Left lung (tissue), 10 donors: Measurements from ENCODE around the gene ALG5. TPM values are rescaled to one million over a fixed set of nuclear protein-coding genes. Genes with fewer than 3 reads are reported as not detected.
A peak's percentile ranks its signal among the peaks of the same experiment; 100 is the strongest.

Experiments
- ATAC-seq: fragments of 200-7000 bp; cut with Tn5 transposase; one replicate; pipeline ENCODE4 v1.9.1; 2020; ENCODE audit warnings: moderate library complexity
- DNase-seq, 4 donors: peaks; one replicate each; pipeline ENCODE4 v3.0.0-alpha.2; 2013 to 2020
- H3K27ac ChIP-seq, 2 donors: fragments of 200-600 bp; sonication (generic) in 1 of 2; one replicate each; pipeline versions ENCODE4 v1.5.0 to v1.8.0; 2020 to 2021
- H3K27me3 ChIP-seq, 2 donors: fragments of 200-600 bp; sonication (generic) in 1 of 2; one replicate each; pipeline versions ENCODE4 v1.5.0 to v1.8.0; 2020 to 2021
- H3K36me3 ChIP-seq, 2 donors: fragments of 200-600 bp; sonication (generic) in 1 of 2; one replicate each; pipeline versions ENCODE4 v1.5.0 to v1.8.0; 2020 to 2021
- H3K4me1 ChIP-seq, 2 donors: fragments of 200-600 bp; one replicate each; pipeline ENCODE4 v1.8.0; 2021
- H3K4me3 ChIP-seq, 2 donors: fragments of 200-600 bp; sonication (generic) in 1 of 2; one replicate each; pipeline versions ENCODE4 v1.5.0 to v1.8.0; 2020 to 2021; ENCODE audit warnings: mild to moderate bottlenecking in 1 of 2
- H3K9me3 ChIP-seq, 2 donors: fragments of 200-600 bp; sonication (generic) in 1 of 2; one replicate each; pipeline versions ENCODE4 v1.5.0 to v1.8.0; 2020 to 2021
- CTCF ChIP-seq, 2 donors: fragments of 200-600 bp; sonication (generic) in 1 of 2; IDR thresholded peaks; one replicate each; pipeline versions ENCODE4 v1.5.0 to v1.8.0; 2021; ENCODE audit warnings: antibody characterized with exemption in 2 of 2
- intact Hi-C, 2 donors: fragments of 100-400 bp; cut with DNase I; formaldehyde crosslinking; loops; one replicate each; pipeline versions ENCODE4 v1.11.2 to v1.14.2; 2022
- polyA plus RNA-seq, 6 donors: library from polyadenylated mRNA; unstranded; fragments of 120-200 nt; gene quantifications; one replicate each; pipeline ENCODE4 v1.2.1, GENCODE V29; 2013; ENCODE audit not compliant: insufficient read length in 6 of 6
- total RNA-seq, 2 donors: library from RNA; stranded (reverse); fragmentation: NEBNext Ultra II Directional; extraction: Animal tissue kit (Norgen Biotek cat#: 25700); gene quantifications; one replicate each; pipeline ENCODE4 v1.2.1, GENCODE V29; 2021
- donor health status: DM: no; HTN: yes; CAD: no.
- donor health status: DM: no; HTN: no; CAD: no.

ALG5 gene
- total and polyA plus RNA-seq, 8 donors: 36.2 to 45.4 (median 40.9) TPM

GRCh38 chr13:36992362-36992761 is 6.8 kb downstream of the ALG5 start:
- Histone ChIP-seq H3K4me3 (no peak overlapping the region), H3K27ac (no peak overlapping the region), H3K4me1 (peaks cover 0 to 7% of the 10 kb centered on the region in 2 donors), H3K27me3 (no peaks in the 10 kb centered on the region), H3K9me3 (no peaks in the 10 kb centered on the region), H3K36me3 (peaks cover 3 to 80% of the 10 kb centered on the region in 2 donors)
- DNase-seq (no peak), ATAC-seq (no peak)
- no peak for TF ChIP-seq CTCF (IDR thresholded peaks at IDR 0.05)
- intact Hi-C loops: no loop called here

GRCh38 chr13:36986462-36987240 is 12.5 kb downstream of the ALG5 start:
- no peaks in the 10 kb centered on the region for H3K27me3 ChIP-seq
- DNase-seq (no peak), ATAC-seq (no peak)
- no peaks in the 10 kb centered on the region for H3K4me1 ChIP-seq
- TF ChIP-seq CTCF (IDR thresholded peaks at IDR 0.05): no peak
- H3K36me3 ChIP-seq: peaks cover 0 to 100% of the 10 kb centered on the region in 2 donors
- intact Hi-C loops: loop anchor here in 1 of 2 donors (10.0 kb wide), 1 partner anchor 132 kb away; no protein-coding TSS in a partner anchor
- H3K4me3 ChIP-seq: no peak overlapping the region
- no peak overlapping the region for H3K27ac ChIP-seq
- H3K9me3 ChIP-seq: no peaks in the 10 kb centered on the region

GRCh38 chr13:36981156-36981743 is 17.9 kb downstream of the ALG5 start:
- H3K27me3 ChIP-seq: no peaks in the 10 kb centered on the region
- DNase-seq: peak in 2 of 4 donors; percentile 47 to 62

GRCh38 chr13:36979361-36980050 is 19.6 kb downstream of the ALG5 start:
- Histone ChIP-seq H3K36me3 (peaks cover 0 to 66% of the 10 kb centered on the region in 2 donors), H3K9me3 (peaks cover 0 to 8% of the 10 kb centered on the region in 2 donors), H3K4me3 (no peak overlapping the region), H3K27ac (no peak overlapping the region), H3K4me1 (peaks cover 0 to 5% of the 10 kb centered on the region in 2 donors), H3K27me3 (no peaks in the 10 kb centered on the region)
- no peak for TF ChIP-seq CTCF (IDR thresholded peaks at IDR 0.05)
- DNase-seq: no peak
- intact Hi-C loops: loop anchor here in 1 of 2 donors (10.0 kb wide), 1 partner anchor 125 kb away; no protein-coding TSS in a partner anchor
- ATAC-seq: no peak

More at GRCh38 chr13:36981156-36981743, 17.9 kb downstream of the ALG5 start:
- H3K9me3 ChIP-seq: no peaks in the 10 kb centered on the region
- TF ChIP-seq CTCF (IDR thresholded peaks at IDR 0.05): peak in 1 of 2 donors; percentile 28
- ATAC-seq: peak; percentile 61
- peaks cover 0 to 5% of the 10 kb centered on the region in 2 donors for H3K4me1 ChIP-seq
- intact Hi-C loops: loop anchor here in 1 of 2 donors (10.0 kb wide), 1 partner anchor 126 kb away; no protein-coding TSS in a partner anchor
- no peak overlapping the region for H3K27ac ChIP-seq
- no peak overlapping the region for H3K4me3 ChIP-seq
- H3K36me3 ChIP-seq: peaks cover 0 to 67% of the 10 kb centered on the region in 2 donors
